PC-9 (cell line): ENCODE measurements around the gene CALML6. TPM values are rescaled to one million over a fixed set of nuclear protein-coding genes. Genes with fewer than 3 reads are reported as not detected.

ENCODE experiments used
- BruUV-seq: library from RNA; stranded (reverse); fragments of 400-500 nt; replicated peaks from 2 replicates; lab custom pipeline; 2021; lab: Mats Ljungman, UMichigan
- CTCF ChIA-PET: fragments of 300-600 bp; sonication (Branson Sonifier 250); formaldehyde crosslinking; loops from one replicate; lab custom pipeline; 2022; ENCODE audit warnings: antibody characterized with exemption; lab: Charles Lee
- POLR2A ChIA-PET: fragments of 300-600 bp; sonication (Branson Sonifier 250); formaldehyde crosslinking; loops from one replicate; lab custom pipeline; 2022; ENCODE audit warnings: antibody characterized with exemption; ENCODE audit not compliant: unreplicated experiment; lab: Charles Lee
- DNase-seq, 2 experiments: peaks; one replicate each; pipeline versions ENCODE4 v3.0.0 to v3.0.0-alpha.2; 2015 to 2022; ENCODE audit warnings: mixed read lengths in 1 of 2
- H2AFZ ChIP-seq: fragments of 200-600 bp; sonication (generic); 2 replicates; pipeline ENCODE4 v1.8.1; 2017; ENCODE audit warnings: antibody characterized with exemption
- H3F3A ChIP-seq: fragments of 200-600 bp; sonication (generic); 2 replicates; pipeline ENCODE4 v1.8.1; 2017; ENCODE audit warnings: antibody characterized with exemption, mild to moderate bottlenecking, low read depth; ENCODE audit not compliant: insufficient read depth
- H3K27ac ChIP-seq: fragments of 200-600 bp; sonication (generic); 2 replicates; pipeline ENCODE4 v1.6.1; 2016; ENCODE audit warnings: mixed run types
- H3K27me3 ChIP-seq: fragments of 200-600 bp; sonication (generic); 2 replicates; pipeline ENCODE4 v1.6.1; 2016; ENCODE audit warnings: low read depth, mixed run types; ENCODE audit not compliant: insufficient read depth
- H3K36me3 ChIP-seq: fragments of 200-600 bp; sonication (generic); 2 replicates; pipeline ENCODE4 v1.6.1; 2016; ENCODE audit warnings: low read depth, mixed run types
- H3K4me1 ChIP-seq: fragments of 200-600 bp; sonication (generic); replicated peaks from 2 replicates; pipeline ENCODE4 v1.6.1; 2016; ENCODE audit warnings: mixed run types; ENCODE audit not compliant: insufficient read depth
- H3K4me2 ChIP-seq: fragments of 200-600 bp; sonication (generic); 2 replicates; pipeline ENCODE4 v1.6.1; 2017; ENCODE audit warnings: mixed run types
- H3K4me3 ChIP-seq: fragments of 200-600 bp; sonication (generic); 2 replicates; pipeline ENCODE4 v1.6.1; 2016; ENCODE audit warnings: mixed run types
- H3K79me2 ChIP-seq: fragments of 200-600 bp; sonication (generic); 2 replicates; pipeline ENCODE4 v1.6.1; 2017; ENCODE audit warnings: low read depth, mixed run types
- H3K9me2 ChIP-seq: fragments of 200-600 bp; sonication (generic); 2 replicates; pipeline ENCODE4 v1.8.1; 2017; ENCODE audit warnings: mild to moderate bottlenecking; ENCODE audit not compliant: insufficient read depth
- H3K9me3 ChIP-seq: fragments of 200-600 bp; sonication (generic); 2 replicates; pipeline ENCODE4 v1.8.1; 2016; ENCODE audit warnings: low read depth; ENCODE audit not compliant: insufficient read depth
- H4K20me1 ChIP-seq: fragments of 200-600 bp; sonication (generic); 2 replicates; pipeline ENCODE4 v1.8.1; 2017; ENCODE audit not compliant: insufficient read depth
- CTCF ChIP-seq: fragments of 200-600 bp; sonication (generic); conservative IDR thresholded peaks from 2 replicates; pipeline ENCODE4 v1.6.1; 2017; ENCODE audit warnings: mixed run types, antibody characterized with exemption, mild to moderate bottlenecking, moderate library complexity
- EZH2 ChIP-seq: fragments of 200-600 bp; sonication (generic); IDR thresholded peaks from 2 replicates; pipeline ENCODE4 v1.8.0; 2017; ENCODE audit warnings: antibody characterized with exemption, low read depth
- intact Hi-C: fragments of 100-400 bp; cut with micrococcal nuclease; formaldehyde crosslinking; loops from one replicate; pipeline ENCODE4 v1.10.0; 2022; ENCODE audit not compliant: unreplicated experiment
- total RNA-seq: library from RNA; stranded (reverse); gene quantifications from 2 replicates; pipeline ENCODE4 v1.2.3, GENCODE V29; 2021

The CALML6 gene
- total RNA-seq, 1 experiment from 2014 or later, result 2.1 TPM

- BruUV-seq, result no TSS peak
- no peaks in the 10 kb centered on the region for H3K9me2 ChIP-seq
- peak overlapping the region; percentile 91 for H3K4me2 ChIP-seq
- no peaks in the 10 kb centered on the region for H3K27me3 ChIP-seq
- H3K36me3 ChIP-seq, result no peaks in the 10 kb centered on the region; the same call in 1 of the 2 replicates
- POLR2A ChIA-PET, result no interaction called here
- H3K27ac ChIP-seq, result no peak overlapping the region
- DNase-seq, result peak; percentile 48 to 61
- peaks cover 11% of the 10 kb centered on the region for H3F3A ChIP-seq
- H3K4me1 ChIP-seq, result peaks cover 36% of the 10 kb centered on the region
- peaks cover 34% of the 10 kb centered on the region for H4K20me1 ChIP-seq
- peak overlapping the region; percentile 65 for H3K4me3 ChIP-seq
- H2AFZ ChIP-seq, result peak overlapping the region; percentile 81
- H3K79me2 ChIP-seq, result peaks cover 37% of the 10 kb centered on the region
- no peak for TF ChIP-seq EZH2
- TF ChIP-seq CTCF, result no peak
- intact Hi-C loops, result loop anchor here (2.0 to 5.0 kb wide), 2 partner anchors 33 to 109 kb away; no protein-coding TSS in a partner anchor
- no peaks in the 10 kb centered on the region for H3K9me3 ChIP-seq
- CTCF ChIA-PET, result no interaction called here
Observed at GRCh38 chr1:1891349-1892078, 23.5 kb upstream of the CALML6 start.

DNA sequence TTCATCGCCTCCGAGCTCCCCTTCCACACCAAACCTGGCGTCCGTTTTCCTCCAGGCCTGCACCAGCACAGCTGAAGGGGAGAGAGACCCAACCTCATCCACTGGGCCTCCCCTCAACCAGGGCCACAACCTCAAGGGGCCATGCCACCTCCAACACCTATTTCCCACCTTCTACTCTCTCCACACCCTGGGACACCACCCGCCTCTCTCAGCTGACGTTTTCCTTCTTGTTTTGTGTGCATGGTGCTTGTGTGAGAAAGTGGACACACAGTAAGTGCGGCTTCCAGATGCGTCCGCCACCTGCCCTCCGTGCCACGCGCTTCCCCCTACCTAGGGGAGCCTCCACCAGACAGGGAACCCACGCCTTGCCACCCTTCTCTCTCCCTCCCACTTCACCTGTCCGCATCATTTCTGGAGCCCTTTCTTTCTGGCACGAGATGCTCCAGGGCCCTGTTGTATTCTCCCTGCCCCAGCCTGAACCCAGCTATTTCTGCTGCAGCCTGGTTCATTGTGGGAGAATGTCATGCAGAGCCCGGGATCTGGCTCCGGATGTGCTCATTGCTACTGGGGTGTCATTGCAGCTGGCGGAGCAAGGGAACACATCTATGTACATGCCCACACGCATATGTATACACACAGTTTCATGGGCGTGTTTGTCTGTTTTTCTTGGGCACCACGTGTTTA lies 22.8 kb upstream of the CALML6 start:
- intact Hi-C loops, result loop anchor here (5.0 kb wide), 1 partner anchor 110 kb away; no protein-coding TSS in a partner anchor
- CTCF ChIA-PET, result no interaction called here

More for the DNA sequence above, 22.8 kb upstream of the CALML6 start:
- no peak for DNase-seq
- peaks cover 7% of the 10 kb centered on the region for H3F3A ChIP-seq
- peak overlapping the region; percentile 65 for H3K4me3 ChIP-seq
- no peaks in the 10 kb centered on the region for H3K9me3 ChIP-seq
- peak overlapping the region; percentile 81 for H2AFZ ChIP-seq
- BruUV-seq, result TSS peak; percentile 62
- H3K9me2 ChIP-seq, result no peaks in the 10 kb centered on the region
- no peaks in the 10 kb centered on the region; the same call in 1 of the 2 replicates for H3K36me3 ChIP-seq
- H3K4me1 ChIP-seq, result peaks cover 43% of the 10 kb centered on the region
- no peaks in the 10 kb centered on the region for H3K27me3 ChIP-seq
- peaks cover 27% of the 10 kb centered on the region for H4K20me1 ChIP-seq
- TF ChIP-seq CTCF (no peak), EZH2 (no peak)
- POLR2A ChIA-PET, result no interaction called here
- peaks cover 30% of the 10 kb centered on the region for H3K79me2 ChIP-seq
- no peak overlapping the region for H3K27ac ChIP-seq
- H3K4me2 ChIP-seq, result peak overlapping the region; percentile 91
